Endothelial cell of umbilical vein (primary cell): ENCODE data around the gene DNAJC24.

ENCODE experiments used
- EZH2 ChIP-seq: IDR thresholded peaks from 2 replicates; pipeline ENCODE4 v1.6.1; 2012; ENCODE audit warnings: borderline replicate concordance, low read depth, mild to moderate bottlenecking, moderate library complexity, low read length, inconsistent platforms; ENCODE audit not compliant: severe bottlenecking
- POLR2AphosphoS5 ChIP-seq: IDR thresholded peaks from 2 replicates; pipeline ENCODE4 v1.6.1; 2012; ENCODE audit warnings: low read depth, mild to moderate bottlenecking, control low read depth, low read length, moderate library complexity; ENCODE audit not compliant: insufficient read depth
- TF ChIP-seq, protein P1 (sequence below), 2 donors: IDR thresholded peaks; 1 replicate in 1 of 2; 2 replicates in 1 of 2; pipeline ENCODE4 v1.5.1; 2011; ENCODE audit warnings: low read length in 2 of 2, mild to moderate bottlenecking in 2 of 2, moderate library complexity in 2 of 2, control low read depth in 1 of 2, inconsistent platforms in 1 of 2, low read depth in 1 of 2; ENCODE audit not compliant: insufficient read depth in 1 of 2; ENCODE audit errors: extremely low read depth in 1 of 2

DNA sequence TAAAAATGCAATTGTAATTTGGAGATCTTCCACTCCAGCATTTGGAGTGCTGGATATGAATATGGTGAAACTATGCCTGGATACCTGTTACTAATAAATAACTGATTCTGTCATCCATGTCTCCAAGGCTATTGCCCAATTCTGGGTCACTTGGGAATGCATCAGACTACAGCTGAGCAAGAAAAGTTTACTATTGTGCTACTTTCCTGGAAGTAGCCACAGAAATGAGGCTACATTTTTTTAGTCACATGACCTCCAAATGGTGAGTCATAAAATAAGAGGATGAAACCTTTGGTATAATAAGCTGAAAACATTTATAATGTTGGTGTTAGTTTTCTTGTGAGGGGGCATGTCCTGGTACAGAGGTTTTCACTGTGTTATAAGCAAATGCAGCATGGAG lies 44.5 kb upstream of the DNAJC24 start:
- no peak for TF ChIP-seq POLR2AphosphoS5
- TF ChIP-seq, protein P1, sequence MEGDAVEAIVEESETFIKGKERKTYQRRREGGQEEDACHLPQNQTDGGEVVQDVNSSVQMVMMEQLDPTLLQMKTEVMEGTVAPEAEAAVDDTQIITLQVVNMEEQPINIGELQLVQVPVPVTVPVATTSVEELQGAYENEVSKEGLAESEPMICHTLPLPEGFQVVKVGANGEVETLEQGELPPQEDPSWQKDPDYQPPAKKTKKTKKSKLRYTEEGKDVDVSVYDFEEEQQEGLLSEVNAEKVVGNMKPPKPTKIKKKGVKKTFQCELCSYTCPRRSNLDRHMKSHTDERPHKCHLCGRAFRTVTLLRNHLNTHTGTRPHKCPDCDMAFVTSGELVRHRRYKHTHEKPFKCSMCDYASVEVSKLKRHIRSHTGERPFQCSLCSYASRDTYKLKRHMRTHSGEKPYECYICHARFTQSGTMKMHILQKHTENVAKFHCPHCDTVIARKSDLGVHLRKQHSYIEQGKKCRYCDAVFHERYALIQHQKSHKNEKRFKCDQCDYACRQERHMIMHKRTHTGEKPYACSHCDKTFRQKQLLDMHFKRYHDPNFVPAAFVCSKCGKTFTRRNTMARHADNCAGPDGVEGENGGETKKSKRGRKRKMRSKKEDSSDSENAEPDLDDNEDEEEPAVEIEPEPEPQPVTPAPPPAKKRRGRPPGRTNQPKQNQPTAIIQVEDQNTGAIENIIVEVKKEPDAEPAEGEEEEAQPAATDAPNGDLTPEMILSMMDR (IDR thresholded peaks at IDR 0.05; ENCODE audit: extremely low read depth in 1 of 2, insufficient read depth in 1 of 2, low read depth in 1 of 2, low read length in 2 of 2), result no peak
- TF ChIP-seq EZH2, result no peak
